Adipose tissue (tissue), 3 donors: ENCODE data around the gene SLC4A2. TPM values are rescaled to one million over a fixed set of nuclear protein-coding genes. Genes with fewer than 3 reads are reported as not detected.

Source experiments
- H3K27ac ChIP-seq: one replicate; pipeline ENCODE4 v1.5.1; 2013; ENCODE audit warnings: low read depth, low read length
- WGBS, 3 donors: extraction: QIAGEN DNeasy Blood & Tissue Kit; methylation state at CpG; one replicate each; pipeline ENCODE4 v1.1.7; 2013; 5-methylcytosine and 5-hydroxymethylcytosine counted together
- polyA plus RNA-seq, 3 donors: library from polyadenylated mRNA; stranded (reverse); fragments of 200-250 nt; gene quantifications; one replicate each; pipeline ENCODE4 v1.2.3, GENCODE V29; 2013
- donor health status: healthy with polysubstance abuse.
- donor health status: Bipolar disorder and iron deficiency.
- donor health status: healthy.

Gene SLC4A2
- polyA plus RNA-seq, 3 donors: 63.7 to 73.3 (median 64.8) TPM

DNA sequence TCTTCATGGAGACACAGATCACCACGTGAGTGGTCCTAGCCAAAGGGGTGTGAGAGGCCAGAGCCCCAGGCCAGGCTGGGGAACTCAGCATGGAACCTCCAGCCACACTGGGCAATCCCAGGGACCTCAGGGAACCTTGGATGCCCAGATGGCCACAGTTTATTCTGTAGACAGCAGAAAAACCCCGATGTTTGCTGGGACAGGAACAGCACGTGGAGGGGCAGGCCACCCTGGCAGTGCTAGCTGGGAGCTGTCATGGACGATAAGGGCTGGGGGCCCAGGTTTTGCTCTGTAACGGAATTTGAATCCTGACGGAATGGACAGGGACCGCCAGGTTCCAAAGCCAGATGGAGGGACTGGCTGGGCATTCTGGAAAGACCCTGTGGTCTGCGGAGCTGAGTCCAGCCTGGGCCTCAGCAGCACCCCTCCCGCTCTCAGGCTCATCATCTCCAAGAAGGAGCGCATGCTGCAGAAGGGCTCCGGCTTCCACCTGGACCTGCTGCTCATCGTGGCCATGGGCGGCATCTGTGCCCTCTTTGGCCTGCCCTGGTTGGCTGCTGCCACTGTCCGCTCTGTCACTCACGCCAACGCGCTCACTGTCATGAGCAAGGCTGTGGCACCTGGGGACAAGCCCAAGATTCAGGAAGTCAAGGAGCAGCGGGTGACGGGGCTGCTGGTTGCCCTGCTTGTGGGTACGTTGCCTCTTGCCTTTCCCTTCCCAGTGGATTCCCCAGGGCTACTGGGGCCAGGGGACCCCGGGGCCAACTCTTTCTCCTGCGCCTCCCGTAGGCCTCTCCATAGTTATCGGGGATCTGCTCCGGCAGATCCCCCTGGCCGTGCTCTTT lies 15.7 kb downstream of the SLC4A2 start:
- H3K27ac ChIP-seq: no peak overlapping the region
- 91 to 93% (median 91%) methylated on average over 26 of the region's 26 CpGs for WGBS, 3 donors

DNA sequence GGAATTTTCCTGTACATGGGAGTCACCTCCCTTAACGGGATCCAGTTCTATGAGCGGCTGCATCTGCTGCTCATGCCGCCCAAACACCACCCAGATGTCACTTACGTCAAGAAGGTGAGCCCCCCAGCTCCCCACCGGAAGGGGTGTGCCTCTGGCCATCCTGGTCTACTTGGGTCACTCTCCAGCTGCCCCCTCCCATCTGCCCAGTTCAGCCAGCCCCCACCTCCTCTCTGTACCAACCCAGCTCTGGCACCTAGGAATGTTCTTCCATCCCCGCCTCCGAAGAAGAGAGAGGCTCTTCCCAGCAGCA lies 16.2 kb downstream of the SLC4A2 start:
- no peak overlapping the region for H3K27ac ChIP-seq
- 86 to 92% (median 89%) methylated on average over 7 of the region's 7 CpGs for WGBS, 3 donors

DNA sequence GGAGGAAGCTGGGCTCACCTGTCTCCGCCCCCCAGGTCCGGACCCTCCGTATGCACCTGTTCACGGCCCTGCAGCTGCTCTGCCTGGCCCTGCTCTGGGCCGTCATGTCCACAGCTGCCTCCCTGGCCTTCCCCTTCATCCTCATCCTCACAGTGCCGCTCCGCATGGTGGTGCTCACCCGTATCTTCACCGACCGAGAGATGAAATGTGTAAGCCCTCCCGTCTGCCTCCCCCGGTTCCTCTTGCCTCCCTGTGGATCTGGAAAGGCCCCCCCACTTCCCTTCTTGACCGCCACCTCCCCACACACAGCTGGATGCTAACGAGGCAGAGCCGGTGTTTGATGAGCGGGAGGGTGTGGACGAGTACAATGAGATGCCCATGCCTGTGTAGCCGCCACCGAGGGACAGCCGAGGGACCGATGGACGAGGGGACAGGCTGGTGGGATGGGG lies 16.6 kb downstream of the SLC4A2 start:
- H3K27ac ChIP-seq: no peak overlapping the region
- WGBS, 3 donors: 81 to 85% (median 83%) methylated on average over 22 of the region's 22 CpGs

- H3K27ac ChIP-seq: no peak overlapping the region
- WGBS, 3 donors: 65 to 84% (median 77%) methylated on average over 29 to 33 of the region's 33 CpGs
Measured at GRCh38 chr7:151076863-151077704, 17.7 kb downstream of the SLC4A2 start.

DNA sequence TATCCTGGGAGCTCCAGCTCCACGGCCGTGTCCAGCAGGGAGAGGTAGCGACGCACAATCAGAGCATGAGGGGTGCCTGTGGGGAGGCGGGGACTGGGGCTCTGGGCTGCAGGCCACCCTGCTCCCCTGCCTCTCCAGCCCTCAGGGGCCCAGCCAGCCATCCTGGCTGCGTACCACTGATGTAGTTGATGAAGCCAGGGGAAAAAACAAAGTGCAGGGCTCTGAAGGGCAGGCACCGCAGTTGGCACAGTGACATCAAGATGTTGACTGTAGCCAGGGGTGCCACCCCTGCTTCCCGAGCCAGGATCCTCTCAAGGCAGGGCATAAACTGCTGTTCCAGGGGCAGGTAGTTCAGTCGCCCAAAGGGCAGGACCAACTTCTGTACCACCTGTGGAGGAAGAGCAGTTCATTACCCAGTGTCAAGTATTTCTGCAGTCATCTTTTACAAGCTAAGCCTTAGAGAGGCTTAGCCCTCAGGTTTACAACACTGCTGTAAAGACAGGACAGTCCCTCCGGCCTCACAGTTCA lies 18.4 kb downstream of the SLC4A2 start:
- 62 to 80% (median 68%) methylated on average over 10 of the region's 10 CpGs for WGBS, 3 donors
- no peak overlapping the region for H3K27ac ChIP-seq

- H3K27ac ChIP-seq: no peak overlapping the region
- whole genome bisulfite sequencing, 3 donors: 47 to 50% (median 48%) methylated on average over 22 of the region's 22 CpGs
Measured at GRCh38 chr7:151078233-151079040, 19.0 kb downstream of the SLC4A2 start.

- H3K27ac ChIP-seq: no peak overlapping the region
- WGBS, 3 donors: 69 to 82% (median 80%) methylated on average over 27 of the region's 27 CpGs
Measured at GRCh38 chr7:151079199-151079910, 20.0 kb downstream of the SLC4A2 start.

GRCh38 chr7:151080067-151080521 lies 20.7 kb downstream of the SLC4A2 start:
- no peak overlapping the region for H3K27ac ChIP-seq
- WGBS, 3 donors: 0 to 1% (median 1%) methylated on average over 28 to 31 of the region's 31 CpGs

DNA sequence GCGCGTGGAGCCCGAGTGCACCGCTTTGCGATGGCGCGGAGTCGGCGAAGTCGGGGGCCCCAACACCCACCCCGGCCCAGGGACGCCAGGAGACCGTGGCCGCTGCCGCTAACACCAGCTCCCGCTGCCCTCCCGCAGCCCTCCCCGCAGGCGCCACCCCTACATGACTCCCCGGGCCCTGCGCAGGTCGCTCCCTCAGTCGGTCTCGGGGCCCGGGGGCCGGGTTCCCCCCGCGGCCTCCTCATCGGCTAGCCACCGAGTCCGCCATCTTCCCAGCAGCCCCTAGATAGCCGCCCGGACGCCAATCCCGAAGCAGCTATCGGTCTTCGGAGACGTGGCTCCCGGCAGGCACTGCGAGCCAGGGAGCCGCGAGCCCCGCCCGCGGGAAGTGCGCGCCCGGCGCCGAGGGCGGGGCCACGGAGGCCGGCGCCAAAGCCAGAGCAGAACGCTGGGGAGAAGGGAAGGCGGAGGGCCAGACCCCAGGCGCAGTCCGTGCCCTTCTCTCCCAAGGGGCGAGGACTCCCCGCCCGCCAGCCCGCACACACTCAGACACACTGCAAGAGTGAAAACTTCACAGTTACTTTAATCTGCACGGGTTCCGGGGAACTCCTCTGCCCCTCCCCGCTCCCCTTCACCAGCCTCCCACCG lies 21.3 kb downstream of the SLC4A2 start, which contains the start of gene FASTK:
Gene FASTK, minus strand, starts transcription at position 288 of the 648 bp plus-strand sequence. Its CDS starts 43 bp downstream, at position 245.
- 1% methylated on average over 40 to 66 of the region's 66 CpGs for WGBS, 3 donors
- no peak within 1 kb of the TSS for H3K27ac ChIP-seq

GRCh38 chr7:151081170-151082101 lies 22.0 kb downstream of the SLC4A2 start:
- no peak overlapping the region for H3K27ac ChIP-seq
- WGBS, 3 donors: 17 to 45% (median 38%) methylated on average over 49 to 64 of the region's 64 CpGs

- WGBS, 3 donors: 42 to 62% (median 61%) methylated on average over 35 to 42 of the region's 42 CpGs
- no peak overlapping the region for H3K27ac ChIP-seq
Measured at GRCh38 chr7:151082141-151083070, 23.0 kb downstream of the SLC4A2 start.

- H3K27ac ChIP-seq: no peak within 1 kb of the TSS
- 1 to 2% (median 1%) methylated on average over 62 to 69 of the region's 69 CpGs for WGBS, 3 donors
Measured at GRCh38 chr7:151083071-151083823, 23.9 kb downstream of the SLC4A2 start, which contains the start of gene TMUB1. TMUB1 (minus strand) TSS chr7:151083493; CDS start chr7:151082563, 930 bp downstream.

GRCh38 chr7:151083824-151084160 lies 24.4 kb downstream of the SLC4A2 start:
- WGBS, 3 donors: 7 to 33% (median 31%) methylated on average over 3 of the region's 3 CpGs

GRCh38 chr7:151085329-151085690 lies 25.9 kb downstream of the SLC4A2 start:
- H3K27ac ChIP-seq: no peak overlapping the region
- 17 to 44% (median 41%) methylated on average over 5 of the region's 5 CpGs for WGBS, 3 donors

More at GRCh38 chr7:151083824-151084160, 24.4 kb downstream of the SLC4A2 start:
- no peak overlapping the region for H3K27ac ChIP-seq
